NCI-H1048 (cell line): ENCODE measurements around the gene CCDC34.
"Not testable (repeated sequence)": the region's sequence is repeated elsewhere in the genome, so short reads cannot be mapped to it uniquely, and the experiment has no call there.

Experiments
- DNase-seq: peaks from one replicate; lab custom pipeline; 2025; lab: John Stamatoyannopoulos, UW

The CCDC34 gene

GRCh38 chr11:27321340-27321739 is 41.7 kb downstream of the CCDC34 start:
- not testable (repeated sequence) for DNase-seq

- DNase-seq: no peak
Observed at GRCh38 chr11:27319072-27319471, 43.9 kb downstream of the CCDC34 start.

GRCh38 chr11:27317751-27318150 is 45.3 kb downstream of the CCDC34 start:
- DNase-seq: no peak

- DNase-seq: no peak
Observed at GRCh38 chr11:27315836-27316235, 47.2 kb downstream of the CCDC34 start.

- DNase-seq: no peak
Observed at GRCh38 chr11:27313157-27313821, 49.7 kb downstream of the CCDC34 start.

GRCh38 chr11:27312110-27312509 is 50.9 kb downstream of the CCDC34 start:
- no peak for DNase-seq

- no peak for DNase-seq
Observed at GRCh38 chr11:27310707-27311106, 52.3 kb downstream of the CCDC34 start.

GRCh38 chr11:27310182-27310581 is 52.8 kb downstream of the CCDC34 start:
- no peak for DNase-seq

GRCh38 chr11:27309046-27309445 is 54.0 kb downstream of the CCDC34 start:
- no peak for DNase-seq

- DNase-seq: no peak
Observed at GRCh38 chr11:27307232-27307631, 55.8 kb downstream of the CCDC34 start.

GRCh38 chr11:27305751-27306150 is 57.3 kb downstream of the CCDC34 start:
- DNase-seq: no peak

- DNase-seq: no peak
Observed at GRCh38 chr11:27304514-27304913, 58.5 kb downstream of the CCDC34 start.

GRCh38 chr11:27303903-27304302 is 59.1 kb downstream of the CCDC34 start:
- DNase-seq: no peak

GRCh38 chr11:27300974-27301373 is 62.0 kb downstream of the CCDC34 start:
- DNase-seq: no peak

GRCh38 chr11:27297616-27298015 is 65.4 kb downstream of the CCDC34 start:
- DNase-seq: no peak

GRCh38 chr11:27296497-27296896 is 66.5 kb downstream of the CCDC34 start:
- DNase-seq: no peak

- DNase-seq: no peak
Observed at GRCh38 chr11:27295928-27296327, 67.1 kb downstream of the CCDC34 start.

- no peak for DNase-seq
Observed at GRCh38 chr11:27294654-27295053, 68.4 kb downstream of the CCDC34 start.

- no peak for DNase-seq
Observed at GRCh38 chr11:27293515-27294417, 69.2 kb downstream of the CCDC34 start.

GRCh38 chr11:27292637-27293010 is 70.4 kb downstream of the CCDC34 start:
- DNase-seq: no peak

- DNase-seq: no peak
Observed at GRCh38 chr11:27291954-27292636, 70.9 kb downstream of the CCDC34 start.

- DNase-seq: no peak
Observed at GRCh38 chr11:27291302-27291889, 71.6 kb downstream of the CCDC34 start.
